ENCODE results near the gene HYCC1. TPM values are rescaled to one million over a fixed set of nuclear protein-coding genes. Genes with fewer than 3 reads are reported as not detected.

Gene HYCC1
- total and polyA plus RNA-seq, 2 experiments from 2014 or later = 21.0 to 99.3 TPM

DNA sequence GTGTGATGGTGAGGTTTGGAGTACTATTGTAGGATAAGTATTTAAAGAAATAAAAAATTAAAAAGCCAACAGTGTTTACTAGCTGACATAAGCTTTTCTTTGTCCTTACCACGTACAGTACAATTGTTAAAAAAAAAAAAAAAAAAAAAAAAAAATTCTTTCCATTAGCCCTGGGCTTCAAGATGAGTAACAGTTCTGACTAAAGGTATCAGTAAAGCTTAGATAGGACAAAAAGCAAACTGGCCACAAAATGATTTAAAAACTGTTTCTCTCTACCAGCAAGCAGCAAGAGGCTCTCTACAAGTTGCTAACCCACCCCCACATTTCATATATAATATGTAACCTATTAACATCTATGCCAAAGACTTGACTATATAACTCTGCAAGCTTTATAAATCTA is 17.5 kb downstream of the HYCC1 start:
- Histone ChIP-seq H3K4me1 (ENCODE audit: low read depth) (no peaks in the 10 kb centered on the region), H3K4me3 (no peak overlapping the region), H3K36me3 (no peaks in the 10 kb centered on the region), H3K27ac (no peak overlapping the region), H3K27me3 (no peaks in the 10 kb centered on the region), H3K9me3 (ENCODE audit: low read depth) (no peaks in the 10 kb centered on the region)
- DNase-seq (ENCODE audit: low read depth in 1 of 2, low spot score in 1 of 2) = no peak
- TF ChIP-seq, protein P1, sequence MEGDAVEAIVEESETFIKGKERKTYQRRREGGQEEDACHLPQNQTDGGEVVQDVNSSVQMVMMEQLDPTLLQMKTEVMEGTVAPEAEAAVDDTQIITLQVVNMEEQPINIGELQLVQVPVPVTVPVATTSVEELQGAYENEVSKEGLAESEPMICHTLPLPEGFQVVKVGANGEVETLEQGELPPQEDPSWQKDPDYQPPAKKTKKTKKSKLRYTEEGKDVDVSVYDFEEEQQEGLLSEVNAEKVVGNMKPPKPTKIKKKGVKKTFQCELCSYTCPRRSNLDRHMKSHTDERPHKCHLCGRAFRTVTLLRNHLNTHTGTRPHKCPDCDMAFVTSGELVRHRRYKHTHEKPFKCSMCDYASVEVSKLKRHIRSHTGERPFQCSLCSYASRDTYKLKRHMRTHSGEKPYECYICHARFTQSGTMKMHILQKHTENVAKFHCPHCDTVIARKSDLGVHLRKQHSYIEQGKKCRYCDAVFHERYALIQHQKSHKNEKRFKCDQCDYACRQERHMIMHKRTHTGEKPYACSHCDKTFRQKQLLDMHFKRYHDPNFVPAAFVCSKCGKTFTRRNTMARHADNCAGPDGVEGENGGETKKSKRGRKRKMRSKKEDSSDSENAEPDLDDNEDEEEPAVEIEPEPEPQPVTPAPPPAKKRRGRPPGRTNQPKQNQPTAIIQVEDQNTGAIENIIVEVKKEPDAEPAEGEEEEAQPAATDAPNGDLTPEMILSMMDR (IDR thresholded peaks at IDR 0.05; ENCODE audit: low read depth, low read length) = no peak

DNA sequence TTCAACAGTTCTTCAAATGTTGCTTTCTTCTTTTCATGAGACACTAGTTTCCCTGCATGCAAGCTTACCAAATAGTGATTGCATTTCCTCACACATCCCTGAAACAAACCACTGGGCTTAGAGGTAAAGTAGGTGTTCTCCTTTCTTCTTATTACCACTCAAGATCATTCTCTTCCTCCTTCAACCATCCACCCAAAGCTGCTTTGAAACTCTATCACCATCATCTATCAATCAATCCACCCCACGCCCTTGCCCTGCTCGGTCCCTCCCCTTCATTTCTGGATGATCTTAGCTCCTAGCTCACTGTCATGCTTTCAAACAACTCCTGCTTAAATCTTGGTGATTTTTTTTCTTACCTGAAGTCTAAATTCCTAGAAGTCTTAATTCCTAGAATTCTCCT is 18.9 kb downstream of the HYCC1 start:
- H3K27me3 ChIP-seq = no peaks in the 10 kb centered on the region
- TF ChIP-seq, protein P1 (IDR thresholded peaks at IDR 0.05; ENCODE audit: low read depth, low read length) = no peak
- H3K4me3 ChIP-seq = no peak overlapping the region
- DNase-seq (ENCODE audit: low read depth in 1 of 2, low spot score in 1 of 2) = no peak
- H3K27ac ChIP-seq = no peak overlapping the region
- H3K9me3 ChIP-seq (ENCODE audit: low read depth) = no peaks in the 10 kb centered on the region
- H3K4me1 ChIP-seq (ENCODE audit: low read depth) = no peaks in the 10 kb centered on the region
- no peaks in the 10 kb centered on the region for H3K36me3 ChIP-seq

DNA sequence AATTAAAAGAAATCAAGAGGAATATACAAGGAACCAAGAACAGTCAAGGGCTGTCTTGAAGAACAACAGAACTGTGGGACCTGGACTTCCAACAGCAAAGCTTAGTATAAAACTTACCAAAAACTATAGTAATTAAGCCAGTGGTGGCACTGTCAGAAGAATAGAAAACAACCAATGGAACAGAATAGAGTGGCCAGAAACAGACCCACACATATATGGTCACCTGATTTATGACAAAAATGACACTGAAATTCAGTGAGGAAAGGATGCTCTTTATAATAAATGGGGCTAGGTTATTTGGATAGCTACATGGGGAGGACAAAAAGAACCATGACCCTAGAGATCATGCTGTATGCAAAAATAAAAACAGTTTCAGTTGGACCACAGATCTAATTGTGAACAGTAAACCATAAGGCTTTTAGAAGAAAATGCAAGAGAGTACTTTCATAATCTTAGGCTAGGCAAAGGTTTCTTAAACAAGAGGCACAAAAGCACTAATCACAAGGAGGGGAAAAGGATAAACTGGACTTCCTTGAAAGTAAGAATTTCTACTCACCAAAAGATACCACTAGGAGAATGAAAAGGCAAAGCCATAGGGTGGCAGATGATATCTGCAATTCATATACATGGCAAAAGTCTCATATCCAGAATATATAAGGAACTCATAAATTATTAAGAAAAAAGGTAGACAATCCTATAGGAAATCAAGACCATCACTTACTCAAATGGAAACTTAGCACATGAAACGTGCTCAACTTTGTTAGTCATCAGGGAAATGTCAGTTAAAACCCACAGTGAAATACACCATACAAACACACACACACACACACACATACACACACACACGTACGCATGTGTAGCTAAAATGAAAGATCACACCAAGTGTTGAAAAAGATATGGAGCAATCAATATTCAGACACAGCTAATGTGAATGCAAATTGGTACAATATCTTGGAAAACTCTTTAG is 20.8 kb downstream of the HYCC1 start:
- H3K27ac ChIP-seq = no peak overlapping the region
- H3K4me1 ChIP-seq (ENCODE audit: low read depth) = no peaks in the 10 kb centered on the region
- no peaks in the 10 kb centered on the region for H3K27me3 ChIP-seq
- DNase-seq (ENCODE audit: low read depth in 1 of 2, low spot score in 1 of 2) = no peak
- no peaks in the 10 kb centered on the region for H3K36me3 ChIP-seq
- H3K4me3 ChIP-seq = no peak overlapping the region
- H3K9me3 ChIP-seq (ENCODE audit: low read depth) = no peaks in the 10 kb centered on the region
- TF ChIP-seq, protein P1 (IDR thresholded peaks at IDR 0.05; ENCODE audit: low read depth, low read length) = no peak

DNA sequence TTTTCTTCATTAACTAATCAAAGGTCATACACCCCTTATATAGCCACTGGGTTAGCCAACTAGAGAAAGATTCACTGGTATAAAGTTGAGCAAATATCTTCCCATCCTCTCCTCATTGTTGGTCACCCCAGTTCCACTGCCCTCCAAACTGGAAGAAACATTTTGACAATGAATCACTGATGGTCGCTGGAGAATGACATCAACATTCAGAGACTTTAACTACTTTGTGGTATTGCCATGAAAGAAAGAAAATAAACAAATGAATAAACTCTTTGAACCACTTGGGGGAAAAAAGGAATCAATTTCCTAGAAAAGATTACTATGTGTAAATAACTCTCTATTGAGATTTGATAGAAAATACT is 23.4 kb downstream of the HYCC1 start:
- Histone ChIP-seq H3K27me3 (no peaks in the 10 kb centered on the region), H3K36me3 (no peaks in the 10 kb centered on the region), H3K27ac (no peak overlapping the region), H3K4me3 (no peak overlapping the region), H3K4me1 (ENCODE audit: low read depth) (no peaks in the 10 kb centered on the region), H3K9me3 (ENCODE audit: low read depth) (no peaks in the 10 kb centered on the region)
- DNase-seq (ENCODE audit: low read depth in 1 of 2, low spot score in 1 of 2) = peak in 1 of 2 donors; percentile 27
- TF ChIP-seq, protein P1 (IDR thresholded peaks at IDR 0.05; ENCODE audit: low read depth, low read length) = no peak

DNA sequence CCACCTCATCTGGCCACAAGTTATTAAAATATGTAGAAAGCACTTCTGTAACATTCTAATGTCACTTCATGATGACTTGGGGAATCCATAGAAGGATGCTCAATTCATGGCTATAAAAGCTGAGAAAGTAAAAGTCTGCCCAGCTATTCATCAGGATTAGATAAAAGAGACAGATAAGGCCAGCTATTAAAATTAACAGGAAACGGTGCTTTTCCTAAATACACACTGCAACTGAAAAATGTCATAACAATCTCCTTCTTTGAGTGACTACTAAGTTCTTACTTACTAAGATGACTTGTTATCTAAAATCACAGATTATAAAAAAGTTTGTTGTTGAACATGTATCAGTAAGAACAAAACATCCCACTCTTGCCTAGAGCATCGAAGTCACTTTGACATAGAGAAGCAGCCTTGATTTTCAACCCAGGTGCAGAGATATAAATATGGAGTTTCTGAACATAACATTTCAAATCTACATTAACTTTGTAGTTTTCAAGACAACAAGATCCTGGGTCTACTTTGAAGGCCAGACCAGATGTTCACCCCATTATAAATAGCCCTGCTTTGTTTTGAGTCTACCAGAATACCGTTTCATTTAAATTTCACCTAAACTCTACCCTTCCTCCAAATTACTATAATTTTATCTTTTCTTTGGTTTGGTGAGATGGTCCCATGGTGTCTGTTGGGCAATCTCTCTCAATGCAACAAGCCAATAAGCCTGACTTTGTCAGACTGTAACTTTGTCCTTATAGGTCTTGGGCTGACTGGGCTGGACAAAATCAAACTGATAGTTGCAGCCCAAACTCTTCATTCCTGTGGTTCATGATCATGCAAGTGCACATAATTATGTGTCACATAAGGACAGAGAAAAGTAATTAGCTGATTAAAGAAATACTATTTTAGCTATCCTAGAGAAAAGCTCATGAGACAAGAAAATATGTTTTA is 24.0 kb downstream of the HYCC1 start:
- Histone ChIP-seq H3K9me3 (ENCODE audit: low read depth) (no peaks in the 10 kb centered on the region), H3K4me1 (ENCODE audit: low read depth) (no peaks in the 10 kb centered on the region), H3K36me3 (no peaks in the 10 kb centered on the region), H3K4me3 (no peak overlapping the region), H3K27me3 (no peaks in the 10 kb centered on the region), H3K27ac (no peak overlapping the region)
- TF ChIP-seq, protein P1 (IDR thresholded peaks at IDR 0.05; ENCODE audit: low read depth, low read length) = no peak
- peak in 1 of 2 donors; percentile 23 for DNase-seq (ENCODE audit: low read depth in 1 of 2, low spot score in 1 of 2)

Measured in cardiac muscle cell (in vitro differentiated cells and primary cell).